Sciatic nerve (tissue), 2 donors: ENCODE data around the gene TRH. TPM values are rescaled to one million over a fixed set of nuclear protein-coding genes. Genes with fewer than 3 reads are reported as not detected.
"Not testable (repeated sequence)": the region's sequence is repeated elsewhere in the genome, so short reads cannot be mapped to it uniquely, and the experiment has no call there.

ENCODE experiments used
- ATAC-seq: fragments of 200-7000 bp; cut with Tn5 transposase; one replicate; pipeline ENCODE4 v1.9.1; 2020; ENCODE audit warnings: mild to moderate bottlenecking, moderate library complexity
- DNase-seq: peaks from one replicate; pipeline ENCODE4 v3.0.0-alpha.2; 2020; ENCODE audit warnings: low spot score
- intact Hi-C: fragments of 100-400 bp; cut with DNase I; formaldehyde crosslinking; loops from one replicate; pipeline ENCODE4 v1.14.2; 2022
- total RNA-seq: library from RNA; stranded (reverse); fragmentation: NEBNext Ultra II Directional; extraction: Animal tissue kit (Norgen Biotek cat#: 25700); gene quantifications from one replicate; pipeline ENCODE4 v1.2.1, GENCODE V29; 2021
- donor health status: DM: no; HTN: no; CAD: no.
- donor health status: DM: no; HTN: no; CAD: no.

The TRH gene
- total RNA-seq, 1 donor from 2014 or later: not detected

DNA sequence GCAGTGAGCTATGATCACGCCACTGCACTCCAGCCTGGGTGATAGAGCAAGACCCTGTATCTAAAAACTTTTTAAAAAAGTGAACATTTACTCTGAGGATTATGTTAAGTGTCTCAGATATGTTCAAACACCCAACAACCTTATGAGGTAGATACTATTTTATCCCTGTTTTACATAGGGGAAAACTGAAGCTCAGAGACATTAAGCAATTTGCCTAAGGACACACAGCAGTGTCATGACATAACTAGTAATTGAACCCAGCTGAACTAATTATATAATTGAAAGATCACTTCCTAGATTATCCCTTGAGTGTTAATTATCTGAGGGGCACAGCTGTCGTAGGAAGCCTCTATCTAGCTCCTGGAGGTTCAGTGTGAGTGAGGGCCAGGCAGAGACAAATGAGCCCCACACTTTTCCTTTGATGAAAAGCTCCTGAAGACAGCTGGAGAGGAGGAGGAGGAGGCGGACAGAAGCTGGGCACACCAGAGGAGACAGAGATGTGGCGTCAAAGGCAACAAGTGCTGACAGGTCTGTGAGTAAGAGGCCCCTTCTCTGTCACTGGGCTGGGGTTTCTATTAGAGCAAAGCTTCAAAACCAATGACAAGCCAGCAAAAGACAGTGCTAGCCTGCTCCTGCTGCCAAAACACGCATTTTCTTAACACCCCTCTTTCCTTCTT lies 20.5 kb downstream of the TRH start:
- no peak for ATAC-seq
- DNase-seq: no peak
- intact Hi-C loops: no loop called here

GRCh38 chr3:129996073-129996472 lies 21.6 kb downstream of the TRH start:
- no peak for DNase-seq
- ATAC-seq: no peak
- intact Hi-C loops: no loop called here

GRCh38 chr3:129999176-129999575 lies 24.7 kb downstream of the TRH start:
- intact Hi-C loops, ATAC-seq: not testable (repeated sequence)
- DNase-seq: peak; percentile 51

GRCh38 chr3:130002666-130003598 lies 28.4 kb downstream of the TRH start:
- DNase-seq: peak; percentile 75
- intact Hi-C loops, ATAC-seq: not testable (repeated sequence)

GRCh38 chr3:130010556-130010955 lies 36.0 kb downstream of the TRH start:
- ATAC-seq: no peak
- intact Hi-C loops: no loop called here
- DNase-seq: no peak

DNA sequence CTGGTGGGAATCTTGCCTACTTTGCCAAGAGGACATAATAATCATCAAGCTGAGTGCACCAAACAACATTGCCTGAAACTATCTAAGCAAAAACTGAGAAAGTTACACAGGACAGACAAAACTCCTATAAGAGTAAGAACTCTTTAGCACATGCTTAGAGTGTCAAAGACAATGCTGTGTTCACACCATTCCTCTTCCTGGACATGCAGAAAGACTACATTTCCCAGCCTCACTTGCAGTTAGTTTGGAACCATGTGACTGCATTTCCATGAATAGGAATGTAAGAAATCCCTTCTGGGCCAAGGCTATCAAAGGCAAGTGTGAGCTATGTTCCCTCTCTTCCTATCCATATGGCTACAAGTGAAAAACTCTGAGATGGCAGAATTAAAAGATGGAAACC lies 37.6 kb downstream of the TRH start:
- ATAC-seq, DNase-seq, intact Hi-C loops: not testable (repeated sequence)

- DNase-seq, intact Hi-C loops, ATAC-seq: not testable (repeated sequence)
Measured at GRCh38 chr3:130013246-130013645, 38.7 kb downstream of the TRH start.

DNA sequence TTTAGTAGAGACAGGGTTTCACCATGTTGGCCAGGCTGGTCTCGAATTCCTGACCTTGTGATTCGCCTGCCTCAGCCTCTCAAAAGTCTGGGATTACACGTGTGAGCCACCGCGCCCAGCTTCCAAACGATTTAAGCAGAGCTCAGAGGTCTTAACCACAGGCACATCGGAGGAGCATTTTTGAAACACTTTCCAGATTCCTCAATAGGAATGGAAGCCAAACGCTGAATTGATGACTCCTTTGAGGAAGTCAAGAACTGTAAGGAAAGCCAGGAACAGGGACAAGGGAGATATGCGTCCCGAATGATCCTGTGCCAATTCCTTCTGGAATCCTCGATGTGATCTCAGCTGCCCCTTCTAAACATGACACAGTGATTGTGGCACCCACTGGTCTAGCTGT lies 40.0 kb downstream of the TRH start:
- DNase-seq (no peak), ATAC-seq (no peak)
- intact Hi-C loops: no loop called here

GRCh38 chr3:130017661-130018060 lies 43.1 kb downstream of the TRH start:
- ATAC-seq, DNase-seq, intact Hi-C loops: not testable (repeated sequence)

DNA sequence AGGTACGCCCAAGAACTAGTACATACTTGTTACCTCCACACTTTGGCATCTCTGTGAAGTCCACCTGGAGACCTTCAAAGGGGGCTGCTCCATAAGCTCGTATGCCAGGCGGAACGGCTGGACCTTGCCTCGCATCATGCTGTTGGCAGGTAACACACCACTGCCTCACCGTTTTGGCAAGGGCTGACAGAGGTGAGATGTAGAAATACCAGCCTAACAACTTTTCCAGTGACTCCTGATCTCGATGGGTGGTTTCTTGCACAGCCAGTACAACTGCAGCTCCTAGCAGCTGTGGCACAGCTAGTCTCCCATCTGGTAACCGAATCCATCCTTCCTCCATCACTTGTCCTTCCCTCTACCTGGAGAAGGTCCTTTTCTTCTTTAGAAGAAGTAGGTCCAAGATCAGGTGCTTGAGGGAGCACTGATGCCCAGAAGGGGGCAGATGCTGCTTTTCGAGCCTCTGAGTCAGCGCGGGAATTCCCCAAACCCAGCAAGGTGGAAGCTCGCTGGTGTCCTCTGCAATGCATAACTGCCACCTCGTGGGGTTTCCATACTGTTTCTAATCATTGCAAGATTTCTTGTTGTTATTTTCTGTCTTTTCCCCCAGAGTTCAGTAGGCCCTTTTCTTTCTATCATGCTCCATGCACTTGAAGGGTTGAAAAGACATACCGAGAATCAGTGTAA lies 51.8 kb downstream of the TRH start:
- ATAC-seq, intact Hi-C loops, DNase-seq: not testable (repeated sequence)

GRCh38 chr3:130027437-130027836 lies 52.9 kb downstream of the TRH start:
- intact Hi-C loops, ATAC-seq, DNase-seq: not testable (repeated sequence)

Other genes with a start within 250 kb of the TRH start
- gene TMCC1, start 81.0 kb upstream of the TRH start, total RNA-seq: 56.1 TPM
- gene ALG1L2, start 107.1 kb downstream of the TRH start, total RNA-seq: 1.1 TPM